Endothelial cell of umbilical vein (primary cell): Measurements from ENCODE around the gene FARP1.

Source experiments
- EZH2 ChIP-seq: IDR thresholded peaks from 2 replicates; pipeline ENCODE4 v1.6.1; 2012; ENCODE audit warnings: borderline replicate concordance, low read depth, mild to moderate bottlenecking, moderate library complexity, low read length, inconsistent platforms; ENCODE audit not compliant: severe bottlenecking
- POLR2AphosphoS5 ChIP-seq: IDR thresholded peaks from 2 replicates; pipeline ENCODE4 v1.6.1; 2012; ENCODE audit warnings: low read depth, mild to moderate bottlenecking, control low read depth, low read length, moderate library complexity; ENCODE audit not compliant: insufficient read depth
- TF ChIP-seq, protein P1 (sequence below), 2 donors: IDR thresholded peaks; 1 replicate in 1 of 2; 2 replicates in 1 of 2; pipeline ENCODE4 v1.5.1; 2011; ENCODE audit warnings: low read length in 2 of 2, mild to moderate bottlenecking in 2 of 2, moderate library complexity in 2 of 2, control low read depth in 1 of 2, inconsistent platforms in 1 of 2, low read depth in 1 of 2; ENCODE audit not compliant: insufficient read depth in 1 of 2; ENCODE audit errors: extremely low read depth in 1 of 2

DNA sequence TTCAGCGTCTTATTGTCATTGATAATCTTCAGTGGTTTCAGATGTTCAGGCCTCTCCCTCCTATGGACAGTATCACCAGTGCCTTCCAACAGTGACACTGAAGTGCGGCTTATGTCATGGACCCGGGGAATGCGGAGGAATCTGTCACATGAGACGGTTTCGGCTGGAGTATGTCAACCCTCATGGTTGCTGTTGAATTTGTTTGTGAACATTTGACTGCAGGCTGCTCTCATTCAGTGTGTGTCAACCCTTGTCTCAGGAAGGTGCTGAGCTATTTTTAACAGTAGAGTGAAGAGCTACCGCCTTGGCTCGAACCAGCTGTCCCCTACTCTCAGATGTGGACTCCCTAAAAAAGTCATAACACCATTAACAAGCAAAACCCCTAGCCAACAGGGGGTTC lies 173.0 kb downstream of the FARP1 start:
- TF ChIP-seq, protein P1, sequence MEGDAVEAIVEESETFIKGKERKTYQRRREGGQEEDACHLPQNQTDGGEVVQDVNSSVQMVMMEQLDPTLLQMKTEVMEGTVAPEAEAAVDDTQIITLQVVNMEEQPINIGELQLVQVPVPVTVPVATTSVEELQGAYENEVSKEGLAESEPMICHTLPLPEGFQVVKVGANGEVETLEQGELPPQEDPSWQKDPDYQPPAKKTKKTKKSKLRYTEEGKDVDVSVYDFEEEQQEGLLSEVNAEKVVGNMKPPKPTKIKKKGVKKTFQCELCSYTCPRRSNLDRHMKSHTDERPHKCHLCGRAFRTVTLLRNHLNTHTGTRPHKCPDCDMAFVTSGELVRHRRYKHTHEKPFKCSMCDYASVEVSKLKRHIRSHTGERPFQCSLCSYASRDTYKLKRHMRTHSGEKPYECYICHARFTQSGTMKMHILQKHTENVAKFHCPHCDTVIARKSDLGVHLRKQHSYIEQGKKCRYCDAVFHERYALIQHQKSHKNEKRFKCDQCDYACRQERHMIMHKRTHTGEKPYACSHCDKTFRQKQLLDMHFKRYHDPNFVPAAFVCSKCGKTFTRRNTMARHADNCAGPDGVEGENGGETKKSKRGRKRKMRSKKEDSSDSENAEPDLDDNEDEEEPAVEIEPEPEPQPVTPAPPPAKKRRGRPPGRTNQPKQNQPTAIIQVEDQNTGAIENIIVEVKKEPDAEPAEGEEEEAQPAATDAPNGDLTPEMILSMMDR (IDR thresholded peaks at IDR 0.05; ENCODE audit: extremely low read depth in 1 of 2, insufficient read depth in 1 of 2, low read depth in 1 of 2, low read length in 2 of 2), result no peak
- TF ChIP-seq EZH2, result no peak
- no peak for TF ChIP-seq POLR2AphosphoS5
